Activated T-helper 1 cell treated with anti-CD3 and anti-CD28 coated beads, Interleukin-12 subunit alpha, Interleukin-12 subunit beta, Interleukin-2, Interleukin-4 antibody, amounts not matched to agents 30 ng/mL and 10 ng/mL and 1 ng/mL, durations not matched to agents 14 hours and 24 hours and 36 hours (primary cell): ENCODE data around the gene DHCR24. TPM values are rescaled to one million over a fixed set of nuclear protein-coding genes. Genes with fewer than 3 reads are reported as not detected.
A peak's percentile ranks its signal among the peaks of the same experiment; 100 is the strongest.

ENCODE experiments used
- DNase-seq: peaks from one replicate; pipeline ENCODE4 v3.0.0; 2021; ENCODE audit warnings: low spot score
- H3K27ac Mint-ChIP-seq: one replicate; pipeline ENCODE4 v1.8.0; 2021; ENCODE audit warnings: mild to moderate bottlenecking, mixed read lengths
- H3K27me3 Mint-ChIP-seq: one replicate; pipeline ENCODE4 v1.8.0; 2022; ENCODE audit warnings: mild to moderate bottlenecking, moderate library complexity, mixed read lengths; ENCODE audit not compliant: insufficient read depth
- H3K36me3 Mint-ChIP-seq: one replicate; pipeline ENCODE4 v1.8.0; 2021; ENCODE audit warnings: low read depth, mixed read lengths
- H3K4me1 Mint-ChIP-seq: one replicate; pipeline ENCODE4 v1.8.0; 2021; ENCODE audit warnings: low read depth, mixed read lengths
- H3K4me3 Mint-ChIP-seq: one replicate; pipeline ENCODE4 v1.8.0; 2021; ENCODE audit warnings: mild to moderate bottlenecking, moderate library complexity, mixed read lengths
- H3K9me3 Mint-ChIP-seq: one replicate; pipeline ENCODE4 v1.8.0; 2021; ENCODE audit warnings: mixed read lengths
- intact Hi-C: fragments of 100-400 bp; cut with micrococcal nuclease; formaldehyde crosslinking; loops from one replicate; pipeline ENCODE4 v1.15.1; 2024
- total RNA-seq: library from RNA; stranded (reverse); gene quantifications from 2 replicates; pipeline ENCODE4 v1.2.3, GENCODE V29; 2022

Gene DHCR24
- total RNA-seq, 1 donor from 2014 or later: 211 TPM

DNA sequence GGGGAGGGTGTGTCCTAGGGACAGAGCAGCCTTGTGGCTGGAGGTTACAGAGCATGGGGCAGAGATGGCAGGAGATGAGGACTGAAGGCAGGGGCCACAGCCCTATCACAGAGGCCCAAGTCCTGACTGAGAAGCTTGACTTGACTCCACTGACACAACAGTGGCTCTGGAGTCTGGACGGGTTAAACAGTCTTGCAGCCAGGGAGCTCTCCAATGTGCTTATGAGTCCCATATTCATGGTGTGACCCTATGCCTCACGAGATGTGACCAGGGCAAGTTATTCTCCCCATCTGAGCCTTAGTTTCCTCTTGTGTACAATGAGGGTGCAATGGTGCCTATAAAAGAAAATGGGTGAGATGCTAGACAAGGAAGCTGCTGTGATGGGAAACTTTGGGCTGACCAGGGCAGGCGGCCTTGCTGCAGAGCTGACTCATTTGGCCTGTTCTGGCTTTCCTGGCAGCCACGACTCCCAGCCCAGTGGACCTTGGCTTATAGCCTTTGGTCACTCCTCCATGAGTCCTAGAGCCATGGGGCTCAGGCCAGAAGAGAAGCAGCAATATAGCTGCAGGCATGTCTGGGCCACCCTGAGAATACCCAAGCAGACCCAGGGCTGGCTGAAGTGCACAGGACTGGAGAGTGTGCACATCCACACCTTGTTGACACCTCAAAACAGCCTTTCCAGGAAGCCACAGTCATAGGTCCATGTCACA lies 83.1 kb downstream of the DHCR24 start:
- Mint-ChIP-seq H3K4me1 (peaks cover 58% of the 10 kb centered on the region), H3K4me3 (no peak overlapping the region), H3K27me3 (no peaks in the 10 kb centered on the region), H3K27ac (no peak overlapping the region), H3K9me3 (no peaks in the 10 kb centered on the region), H3K36me3 (no peaks in the 10 kb centered on the region)
- no peak for DNase-seq
- intact Hi-C loops: loop anchor here (2.0 to 10.0 kb wide), 3 partner anchors 397 to 599 kb away; partner anchors contain the start of genes CYB5RL, MRPL37 and SSBP3

DNA sequence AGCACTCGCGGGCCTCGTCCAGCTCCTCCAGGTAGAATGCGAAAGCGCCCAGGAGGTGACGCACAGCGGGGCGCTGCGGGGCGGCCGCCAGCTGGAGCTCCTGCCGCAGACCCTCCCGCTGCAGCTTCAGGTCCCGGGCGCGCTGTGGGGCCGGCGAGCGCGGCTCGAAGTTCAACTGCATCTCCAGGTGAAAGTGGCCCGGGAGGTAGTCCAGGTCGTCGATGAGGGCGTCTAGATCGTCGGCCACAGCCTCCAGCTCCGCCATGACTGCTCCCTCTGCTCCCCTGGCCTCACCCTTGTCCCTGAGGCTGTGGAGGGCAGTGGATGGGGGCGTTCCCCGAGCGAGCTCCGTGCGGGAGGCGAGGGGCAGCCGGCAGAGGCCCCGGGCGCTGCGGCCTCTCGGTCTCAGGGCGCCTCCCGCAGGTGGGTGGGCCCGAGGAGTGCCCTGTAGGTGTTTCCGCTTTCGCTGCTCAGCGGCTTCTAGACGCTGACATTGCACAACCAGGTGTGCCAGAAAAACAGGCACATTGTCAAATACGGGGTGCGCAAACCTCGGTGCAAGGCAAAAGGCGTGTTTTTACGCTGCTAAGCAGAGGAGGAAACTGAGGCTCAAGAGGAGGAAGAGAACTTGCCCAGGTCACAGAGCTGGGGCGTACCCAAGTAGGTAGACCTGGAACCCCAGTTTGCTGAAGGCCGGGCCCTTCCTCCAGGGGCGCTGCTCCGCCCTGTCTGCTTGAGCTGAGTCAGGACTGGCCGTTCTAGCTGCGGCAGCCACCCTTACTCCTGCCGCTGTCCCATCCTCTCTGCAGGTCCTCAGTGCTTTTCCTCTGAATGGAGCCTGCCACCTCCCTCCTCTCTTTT lies 85.9 kb downstream of the DHCR24 start, which contains the start of gene TTC22:
TSS of gene TTC22 (minus strand) at position 425 of the 861 bp plus-strand sequence. CDS start at position 265, 160 bp downstream.
- Mint-ChIP-seq H3K27me3 (no peaks in the 10 kb centered on the region), H3K36me3 (peaks cover 2% of the 10 kb centered on the region), H3K9me3 (no peaks in the 10 kb centered on the region), H3K27ac (peak within 1 kb of the TSS; percentile 80), H3K4me3 (peak within 1 kb of the TSS; percentile 85), H3K4me1 (peaks cover 65% of the 10 kb centered on the region)
- intact Hi-C loops: loop anchor here (1.0 to 10.0 kb wide), 4 partner anchors 37 to 596 kb away; partner anchors contain the start of genes CYB5RL, MRPL37, PARS2 and TTC4
- DNase-seq: peak; percentile 56

DNA sequence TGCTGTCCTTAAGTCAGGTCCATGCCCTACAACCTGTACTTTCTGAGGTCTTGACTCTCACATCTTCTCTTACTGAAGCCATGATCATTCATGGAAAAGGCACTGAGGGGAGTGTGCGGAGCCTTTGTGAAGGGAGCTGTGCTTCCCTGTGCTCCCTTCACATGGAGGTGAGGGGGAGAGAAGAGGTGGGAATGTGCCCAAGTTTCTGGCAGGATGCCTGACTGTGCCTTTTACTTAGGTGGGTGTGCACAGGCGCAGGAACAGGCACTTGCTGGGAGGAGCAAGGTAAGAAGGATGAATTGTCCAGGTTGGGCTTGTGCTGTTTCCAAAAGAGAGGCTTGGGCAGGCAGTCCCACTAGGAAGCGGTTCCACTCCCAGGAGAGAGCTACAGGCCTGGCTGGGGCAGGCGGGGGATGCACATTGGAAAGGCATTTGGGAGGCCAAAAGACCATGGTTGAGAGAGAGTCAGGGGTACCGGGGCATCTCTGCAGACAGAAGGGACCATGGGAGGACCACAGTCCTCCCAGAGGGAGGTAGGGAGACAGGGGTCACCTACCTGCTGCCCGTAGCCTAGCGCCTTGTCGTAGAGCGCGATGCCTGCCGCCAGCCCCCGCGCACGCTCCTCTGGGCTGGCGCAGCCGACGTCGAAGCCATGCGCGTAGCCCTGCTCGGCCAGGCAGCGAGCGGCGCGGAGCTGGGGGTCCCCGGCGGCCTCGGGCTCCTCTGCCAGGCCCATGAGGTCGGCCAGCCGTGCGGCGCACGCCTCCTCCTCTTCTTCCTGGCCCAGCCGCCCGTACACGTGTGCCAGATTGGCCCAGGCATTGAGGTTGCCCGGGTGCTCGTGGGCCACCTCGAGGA lies 86.7 kb downstream of the DHCR24 start:
- intact Hi-C loops: loop anchor here (5.0 to 10.0 kb wide), 2 partner anchors 513 to 595 kb away; partner anchors contain the start of genes CYB5RL and MRPL37
- H3K27me3 Mint-ChIP-seq: no peaks in the 10 kb centered on the region
- DNase-seq: no peak
- H3K4me1 Mint-ChIP-seq: peaks cover 63% of the 10 kb centered on the region
- peaks cover 2% of the 10 kb centered on the region for H3K36me3 Mint-ChIP-seq
- no peaks in the 10 kb centered on the region for H3K9me3 Mint-ChIP-seq
- peak overlapping the region; percentile 85 for H3K4me3 Mint-ChIP-seq
- peak overlapping the region; percentile 80 for H3K27ac Mint-ChIP-seq

Other genes starting within 250 kb of the DHCR24 start
- not detected in 2 replicates for gene MROH7, start 245.4 kb downstream of the DHCR24 start, total RNA-seq
- gene TTC4, start 171.3 kb downstream of the DHCR24 start, total RNA-seq: 43.7 TPM in 2 replicates
- gene PARS2, start 122.7 kb downstream of the DHCR24 start, total RNA-seq: 5.9 and 6.7 TPM in 2 replicates
- 2.2 and 2.3 TPM in 2 replicates for gene TTC22, start 85.9 kb downstream of the DHCR24 start, total RNA-seq
- not detected in 2 replicates for gene TMEM61, start 93.4 kb upstream of the DHCR24 start, total RNA-seq
- gene BSND, start 111.7 kb upstream of the DHCR24 start, total RNA-seq: not detected in 2 replicates
- gene PCSK9, start 152.4 kb upstream of the DHCR24 start, total RNA-seq: not detected in 2 replicates